NCI-H146 treated with DMSO at 0.1 percent for 48 hours (cell line): ENCODE data around the gene BLID.

Experiments used
- DNase-seq: peaks from one replicate; lab custom pipeline; 2025; ENCODE audit not compliant: unreplicated experiment; lab: John Stamatoyannopoulos, UW

The BLID gene

GRCh38 chr11:122085264-122085663 lies 30.8 kb downstream of the BLID start:
- no peak for DNase-seq

DNA sequence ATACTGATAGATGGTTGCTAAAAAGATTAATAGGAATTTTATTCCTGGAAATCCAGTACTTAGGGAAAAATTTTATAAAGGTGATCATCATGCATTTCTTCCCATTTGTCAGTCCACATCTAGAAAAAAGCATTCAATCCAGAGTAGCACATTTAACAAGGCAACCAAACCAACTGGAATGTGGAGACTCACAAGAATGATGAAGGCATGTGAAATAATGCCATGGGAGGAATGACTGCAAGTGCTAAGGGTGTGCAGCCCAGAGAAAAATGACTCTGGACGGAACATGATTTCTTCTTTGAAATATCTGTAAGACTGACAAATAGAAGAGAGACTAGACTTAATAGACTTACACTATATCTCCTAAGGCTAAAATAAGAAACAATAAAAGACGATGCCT lies 33.8 kb downstream of the BLID start:
- no peak for DNase-seq

DNA sequence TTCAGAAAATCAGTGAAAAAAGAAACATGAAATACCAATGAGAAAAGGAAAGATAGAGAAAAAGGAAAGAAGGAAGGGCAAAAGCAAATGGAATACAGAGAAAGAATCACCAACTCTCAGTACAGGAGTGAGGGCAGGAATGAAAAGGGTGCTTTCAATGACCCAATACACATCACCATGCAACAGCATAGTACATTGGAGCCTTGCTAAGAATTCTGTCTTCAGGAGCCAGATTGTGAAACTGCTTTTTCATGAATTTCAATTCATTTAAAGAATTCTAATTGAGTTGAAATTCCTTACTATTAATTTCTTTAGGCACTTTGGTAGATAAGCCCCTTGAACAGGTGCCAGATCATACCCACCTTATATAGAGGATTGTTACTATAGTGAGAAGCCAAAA lies 34.9 kb downstream of the BLID start:
- no peak for DNase-seq

GRCh38 chr11:122077459-122077858 lies 38.6 kb downstream of the BLID start:
- no peak for DNase-seq

GRCh38 chr11:122076512-122077120 lies 39.4 kb downstream of the BLID start:
- no peak for DNase-seq

- DNase-seq, result no peak
These were observed 41.0 kb downstream of the BLID start for GRCh38 chr11:122075016-122075415.

DNA sequence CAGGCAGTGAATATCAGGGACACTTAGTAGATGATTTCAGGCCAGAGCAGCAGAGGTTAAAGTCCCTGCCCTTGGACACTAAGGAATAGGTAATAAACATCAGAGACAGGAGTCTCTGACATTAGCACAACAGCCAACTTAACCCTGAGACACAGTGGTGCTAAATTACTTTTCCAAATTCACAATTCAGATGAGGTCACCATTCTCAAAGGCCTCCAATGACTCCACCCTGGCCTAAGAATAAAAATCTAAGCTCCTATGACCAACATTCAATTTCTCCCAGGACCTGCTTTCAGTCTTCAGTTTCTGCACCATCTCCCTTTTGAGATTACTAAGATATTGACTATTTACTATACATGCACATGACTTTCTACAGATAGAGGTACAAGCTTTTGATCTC lies 42.0 kb downstream of the BLID start:
- DNase-seq, result no peak

DNA sequence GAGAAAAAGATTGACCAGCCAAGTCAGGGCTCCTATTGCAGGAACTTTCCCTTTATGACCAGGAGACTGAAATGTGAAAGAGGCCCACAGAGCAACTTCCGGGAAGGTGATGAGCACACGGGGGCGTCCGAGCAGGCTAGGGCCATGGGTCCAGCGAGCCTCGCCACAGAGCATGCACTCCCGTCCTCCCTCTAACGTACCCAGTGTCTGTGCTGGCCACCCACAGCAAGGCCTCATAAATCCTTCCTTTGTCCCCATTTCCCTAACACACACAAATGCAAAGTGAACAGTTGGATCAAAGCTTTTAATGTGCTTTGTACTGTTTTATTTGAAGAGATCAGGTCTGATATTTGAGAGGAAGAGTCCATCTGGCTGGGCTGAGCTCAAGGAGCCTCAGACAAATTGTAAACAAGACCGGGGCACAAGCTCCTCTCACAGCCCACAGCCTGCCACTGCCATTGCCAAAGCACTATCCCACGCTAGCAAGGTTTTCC lies 44.3 kb downstream of the BLID start:
- DNase-seq, result no peak

GRCh38 chr11:122069707-122070360 lies 46.2 kb downstream of the BLID start:
- DNase-seq, result peak; percentile 0

- no peak for DNase-seq
These were observed 47.2 kb downstream of the BLID start for GRCh38 chr11:122068837-122069236.

GRCh38 chr11:122068141-122068540 lies 47.9 kb downstream of the BLID start:
- no peak for DNase-seq
